ENCODE data around the gene TOPAZ1. TPM values are rescaled to one million over a fixed set of nuclear protein-coding genes. Genes with fewer than 3 reads are reported as not detected.

TOPAZ1 gene
- total RNA-seq, 2 donors from 2014 or later, result not detected

GRCh38 chr3:44323341-44323955 lies 81.8 kb downstream of the TOPAZ1 start:
- H3K27ac Mint-ChIP-seq, result no peak overlapping the region
- ATAC-seq (peak; percentile 35), DNase-seq (peak in 2 of 3 donors; percentile 15 to 42)
- H3K4me3 Mint-ChIP-seq, result no peak overlapping the region
- H3K36me3 Mint-ChIP-seq (ENCODE audit: low read depth), result no peaks in the 10 kb centered on the region
- no peaks in the 10 kb centered on the region for H3K9me3 ChIP-seq (ENCODE audit: control insufficient read depth, low read length, poor library complexity, severe bottlenecking)
- H3K27me3 Mint-ChIP-seq, result peaks cover 16% of the 10 kb centered on the region
- peaks cover 2% of the 10 kb centered on the region for H3K4me1 Mint-ChIP-seq

GRCh38 chr3:44324584-44324983 lies 82.9 kb downstream of the TOPAZ1 start:
- Mint-ChIP-seq H3K4me1 (peaks cover 2% of the 10 kb centered on the region), H3K4me3 (no peak overlapping the region), H3K27me3 (peaks cover 21% of the 10 kb centered on the region), H3K36me3 (ENCODE audit: low read depth) (no peaks in the 10 kb centered on the region), H3K27ac (no peak overlapping the region)
- ATAC-seq (no peak), DNase-seq (no peak)
- H3K9me3 ChIP-seq (ENCODE audit: control insufficient read depth, low read length, poor library complexity, severe bottlenecking), result no peaks in the 10 kb centered on the region

GRCh38 chr3:44326019-44326418 lies 84.3 kb downstream of the TOPAZ1 start:
- Mint-ChIP-seq H3K4me1 (peaks cover 2% of the 10 kb centered on the region), H3K36me3 (ENCODE audit: low read depth) (no peaks in the 10 kb centered on the region)
- ATAC-seq, result no peak

GRCh38 chr3:44326515-44326914 lies 84.8 kb downstream of the TOPAZ1 start:
- no peaks in the 10 kb centered on the region for H3K9me3 ChIP-seq (ENCODE audit: control insufficient read depth, low read length, poor library complexity, severe bottlenecking)
- peaks cover 2% of the 10 kb centered on the region for H3K4me1 Mint-ChIP-seq
- H3K27me3 Mint-ChIP-seq, result peaks cover 27% of the 10 kb centered on the region
- no peaks in the 10 kb centered on the region for H3K36me3 Mint-ChIP-seq (ENCODE audit: low read depth)
- no peak for DNase-seq
- ATAC-seq, result no peak
- no peak overlapping the region for H3K4me3 Mint-ChIP-seq
- H3K27ac Mint-ChIP-seq, result no peak overlapping the region

More at GRCh38 chr3:44326019-44326418, 84.3 kb downstream of the TOPAZ1 start:
- DNase-seq, result no peak
- no peak overlapping the region for H3K4me3 Mint-ChIP-seq
- H3K27me3 Mint-ChIP-seq, result peaks cover 27% of the 10 kb centered on the region
- H3K9me3 ChIP-seq (ENCODE audit: control insufficient read depth, low read length, poor library complexity, severe bottlenecking), result no peaks in the 10 kb centered on the region
- H3K27ac Mint-ChIP-seq, result no peak overlapping the region

- DNase-seq, result no peak
- no peaks in the 10 kb centered on the region for H3K9me3 ChIP-seq (ENCODE audit: control insufficient read depth, low read length, poor library complexity, severe bottlenecking)
- H3K4me1 Mint-ChIP-seq, result no peaks in the 10 kb centered on the region
- peaks cover 6% of the 10 kb centered on the region for H3K36me3 Mint-ChIP-seq (ENCODE audit: low read depth)
- H3K27me3 Mint-ChIP-seq, result peaks cover 40% of the 10 kb centered on the region
- ATAC-seq, result no peak
- H3K27ac Mint-ChIP-seq, result no peak overlapping the region
- H3K4me3 Mint-ChIP-seq, result no peak overlapping the region
These were observed 88.3 kb downstream of the TOPAZ1 start for GRCh38 chr3:44329946-44330345.

GRCh38 chr3:44330444-44330843 lies 88.8 kb downstream of the TOPAZ1 start:
- DNase-seq (no peak), ATAC-seq (no peak)
- Mint-ChIP-seq H3K27ac (no peak overlapping the region), H3K36me3 (ENCODE audit: low read depth) (peaks cover 6% of the 10 kb centered on the region), H3K4me1 (no peaks in the 10 kb centered on the region), H3K4me3 (no peak overlapping the region), H3K27me3 (peaks cover 40% of the 10 kb centered on the region)
- H3K9me3 ChIP-seq (ENCODE audit: control insufficient read depth, low read length, poor library complexity, severe bottlenecking), result no peaks in the 10 kb centered on the region

- no peaks in the 10 kb centered on the region for H3K9me3 ChIP-seq (ENCODE audit: control insufficient read depth, low read length, poor library complexity, severe bottlenecking)
- Mint-ChIP-seq H3K36me3 (ENCODE audit: low read depth) (peaks cover 6% of the 10 kb centered on the region), H3K4me3 (no peak overlapping the region), H3K27ac (no peak overlapping the region), H3K27me3 (peaks cover 30% of the 10 kb centered on the region), H3K4me1 (peaks cover 15% of the 10 kb centered on the region)
- no peak for DNase-seq
- no peak for ATAC-seq
These were observed 92.6 kb downstream of the TOPAZ1 start for GRCh38 chr3:44334326-44334725.

GRCh38 chr3:44337248-44337785 lies 95.6 kb downstream of the TOPAZ1 start:
- DNase-seq (no peak), ATAC-seq (no peak)
- peaks cover 23% of the 10 kb centered on the region for H3K4me1 Mint-ChIP-seq
- no peaks in the 10 kb centered on the region for H3K9me3 ChIP-seq (ENCODE audit: control insufficient read depth, low read length, poor library complexity, severe bottlenecking)
- H3K27ac Mint-ChIP-seq, result peak overlapping the region; percentile 96
- peaks cover 6% of the 10 kb centered on the region for H3K36me3 Mint-ChIP-seq (ENCODE audit: low read depth)
- peaks cover 22% of the 10 kb centered on the region for H3K27me3 Mint-ChIP-seq
- H3K4me3 Mint-ChIP-seq, result peak overlapping the region; percentile 97

GRCh38 chr3:44338010-44338827 lies 96.5 kb downstream of the TOPAZ1 start, which contains the start of gene TCAIM:
Gene TCAIM, plus strand, starts transcription at chr3:44338766. Its CDS starts 16,017 bp downstream, at chr3:44354783.
- Mint-ChIP-seq H3K27ac (peak within 1 kb of the TSS; percentile 96), H3K36me3 (ENCODE audit: low read depth) (peaks cover 6% of the 10 kb centered on the region), H3K4me1 (peaks cover 23% of the 10 kb centered on the region), H3K4me3 (peak within 1 kb of the TSS; percentile 97), H3K27me3 (peaks cover 17% of the 10 kb centered on the region)
- ATAC-seq (peak; percentile 95), DNase-seq (peak; percentile 98 to 99 (median 98))
- H3K9me3 ChIP-seq (ENCODE audit: control insufficient read depth, low read length, poor library complexity, severe bottlenecking), result no peaks in the 10 kb centered on the region

GRCh38 chr3:44338828-44339127 lies 97.1 kb downstream of the TOPAZ1 start:
- Mint-ChIP-seq H3K27me3 (peaks cover 12% of the 10 kb centered on the region), H3K36me3 (ENCODE audit: low read depth) (peaks cover under 1% of the 10 kb centered on the region), H3K27ac (peak overlapping the region; percentile 96), H3K4me3 (peak overlapping the region; percentile 97), H3K4me1 (peaks cover 23% of the 10 kb centered on the region)
- H3K9me3 ChIP-seq (ENCODE audit: control insufficient read depth, low read length, poor library complexity, severe bottlenecking), result no peaks in the 10 kb centered on the region
- ATAC-seq (no peak), DNase-seq (no peak)

- Mint-ChIP-seq H3K27me3 (peaks cover 5% of the 10 kb centered on the region), H3K36me3 (ENCODE audit: low read depth) (no peaks in the 10 kb centered on the region), H3K4me3 (peak overlapping the region; percentile 97), H3K27ac (peak overlapping the region; percentile 96), H3K4me1 (peaks cover 23% of the 10 kb centered on the region)
- no peaks in the 10 kb centered on the region for H3K9me3 ChIP-seq (ENCODE audit: control insufficient read depth, low read length, poor library complexity, severe bottlenecking)
- ATAC-seq (no peak), DNase-seq (no peak)
These were observed 97.7 kb downstream of the TOPAZ1 start for GRCh38 chr3:44339181-44340057.

- H3K27ac Mint-ChIP-seq, result peak overlapping the region; percentile 96
- H3K36me3 Mint-ChIP-seq (ENCODE audit: low read depth), result no peaks in the 10 kb centered on the region
- peaks cover 23% of the 10 kb centered on the region for H3K4me1 Mint-ChIP-seq
- no peak for ATAC-seq
- H3K9me3 ChIP-seq (ENCODE audit: control insufficient read depth, low read length, poor library complexity, severe bottlenecking), result no peaks in the 10 kb centered on the region
- H3K4me3 Mint-ChIP-seq, result peak overlapping the region; percentile 82
- no peaks in the 10 kb centered on the region for H3K27me3 Mint-ChIP-seq
- DNase-seq, result no peak
These were observed 98.3 kb downstream of the TOPAZ1 start for GRCh38 chr3:44340058-44340395.
